PC-9 (cell line): ENCODE measurements around the gene PSD4. TPM values are rescaled to one million over a fixed set of nuclear protein-coding genes. Genes with fewer than 3 reads are reported as not detected.

Experiments
- BruUV-seq: library from RNA; stranded (reverse); fragments of 400-500 nt; replicated peaks from 2 replicates; lab custom pipeline; 2021; lab: Mats Ljungman, UMichigan
- CTCF ChIA-PET: fragments of 300-600 bp; sonication (Branson Sonifier 250); formaldehyde crosslinking; loops from one replicate; lab custom pipeline; 2022; ENCODE audit warnings: antibody characterized with exemption; lab: Charles Lee
- POLR2A ChIA-PET: fragments of 300-600 bp; sonication (Branson Sonifier 250); formaldehyde crosslinking; loops from one replicate; lab custom pipeline; 2022; ENCODE audit warnings: antibody characterized with exemption; ENCODE audit not compliant: unreplicated experiment; lab: Charles Lee
- DNase-seq, 2 experiments: peaks; one replicate each; pipeline versions ENCODE4 v3.0.0 to v3.0.0-alpha.2; 2015 to 2022; ENCODE audit warnings: mixed read lengths in 1 of 2
- H2AFZ ChIP-seq: fragments of 200-600 bp; sonication (generic); 2 replicates; pipeline ENCODE4 v1.8.1; 2017; ENCODE audit warnings: antibody characterized with exemption
- H3F3A ChIP-seq: fragments of 200-600 bp; sonication (generic); 2 replicates; pipeline ENCODE4 v1.8.1; 2017; ENCODE audit warnings: antibody characterized with exemption, mild to moderate bottlenecking, low read depth; ENCODE audit not compliant: insufficient read depth
- H3K27ac ChIP-seq: fragments of 200-600 bp; sonication (generic); 2 replicates; pipeline ENCODE4 v1.6.1; 2016; ENCODE audit warnings: mixed run types
- H3K27me3 ChIP-seq: fragments of 200-600 bp; sonication (generic); 2 replicates; pipeline ENCODE4 v1.6.1; 2016; ENCODE audit warnings: low read depth, mixed run types; ENCODE audit not compliant: insufficient read depth
- H3K36me3 ChIP-seq: fragments of 200-600 bp; sonication (generic); 2 replicates; pipeline ENCODE4 v1.6.1; 2016; ENCODE audit warnings: low read depth, mixed run types
- H3K4me1 ChIP-seq: fragments of 200-600 bp; sonication (generic); replicated peaks from 2 replicates; pipeline ENCODE4 v1.6.1; 2016; ENCODE audit warnings: mixed run types; ENCODE audit not compliant: insufficient read depth
- H3K4me2 ChIP-seq: fragments of 200-600 bp; sonication (generic); 2 replicates; pipeline ENCODE4 v1.6.1; 2017; ENCODE audit warnings: mixed run types
- H3K4me3 ChIP-seq: fragments of 200-600 bp; sonication (generic); 2 replicates; pipeline ENCODE4 v1.6.1; 2016; ENCODE audit warnings: mixed run types
- H3K79me2 ChIP-seq: fragments of 200-600 bp; sonication (generic); 2 replicates; pipeline ENCODE4 v1.6.1; 2017; ENCODE audit warnings: low read depth, mixed run types
- H3K9me2 ChIP-seq: fragments of 200-600 bp; sonication (generic); 2 replicates; pipeline ENCODE4 v1.8.1; 2017; ENCODE audit warnings: mild to moderate bottlenecking; ENCODE audit not compliant: insufficient read depth
- H3K9me3 ChIP-seq: fragments of 200-600 bp; sonication (generic); 2 replicates; pipeline ENCODE4 v1.8.1; 2016; ENCODE audit warnings: low read depth; ENCODE audit not compliant: insufficient read depth
- H4K20me1 ChIP-seq: fragments of 200-600 bp; sonication (generic); 2 replicates; pipeline ENCODE4 v1.8.1; 2017; ENCODE audit not compliant: insufficient read depth
- CTCF ChIP-seq: fragments of 200-600 bp; sonication (generic); conservative IDR thresholded peaks from 2 replicates; pipeline ENCODE4 v1.6.1; 2017; ENCODE audit warnings: mixed run types, antibody characterized with exemption, mild to moderate bottlenecking, moderate library complexity
- EZH2 ChIP-seq: fragments of 200-600 bp; sonication (generic); IDR thresholded peaks from 2 replicates; pipeline ENCODE4 v1.8.0; 2017; ENCODE audit warnings: antibody characterized with exemption, low read depth
- intact Hi-C: fragments of 100-400 bp; cut with micrococcal nuclease; formaldehyde crosslinking; loops from one replicate; pipeline ENCODE4 v1.10.0; 2022; ENCODE audit not compliant: unreplicated experiment
- total RNA-seq: library from RNA; stranded (reverse); gene quantifications from 2 replicates; pipeline ENCODE4 v1.2.3, GENCODE V29; 2021

The PSD4 gene
- total RNA-seq, 1 experiment from 2014 or later, result 29.6 TPM

GRCh38 chr2:113211226-113212105 lies 37.7 kb downstream of the PSD4 start:
- POLR2A ChIA-PET, result interaction anchor here (0.5 to 0.8 kb wide), 5 partner anchors 12 to 235 kb away, joined by 3 to 6 read pairs (median 3); no protein-coding TSS in a partner anchor
- DNase-seq, result peak; percentile 58 to 67
- H3K9me3 ChIP-seq, result no peaks in the 10 kb centered on the region
- H4K20me1 ChIP-seq, result no peaks in the 10 kb centered on the region
- no peaks in the 10 kb centered on the region for H3K9me2 ChIP-seq
- peak overlapping the region; percentile 50 for H3K27ac ChIP-seq
- H3K4me1 ChIP-seq, result peaks cover 20% of the 10 kb centered on the region
- H3K27me3 ChIP-seq, result no peaks in the 10 kb centered on the region
- no peak for TF ChIP-seq CTCF
- no peak for TF ChIP-seq EZH2
- CTCF ChIA-PET, result interaction anchor here (0.8 kb wide), 1 partner anchor 159 kb away, joined by 3 read pairs; no protein-coding TSS in a partner anchor
- peak overlapping the region; percentile 28 for H3K4me2 ChIP-seq
- BruUV-seq, result TSS peak; percentile 93
- no peak overlapping the region for H2AFZ ChIP-seq
- H3K4me3 ChIP-seq, result no peak overlapping the region
- H3K79me2 ChIP-seq, result no peaks in the 10 kb centered on the region
- 0 out of 2 replicates have a peak, but pooled peaks cover 6% of the 10 kb centered on the region for H3F3A ChIP-seq
- no peaks in the 10 kb centered on the region for H3K36me3 ChIP-seq
- intact Hi-C loops, result no loop called here

- no peak overlapping the region for H3K4me3 ChIP-seq
- no peak overlapping the region for H2AFZ ChIP-seq
- no peaks in the 10 kb centered on the region for H3K27me3 ChIP-seq
- H3K36me3 ChIP-seq, result no peaks in the 10 kb centered on the region
- H3K27ac ChIP-seq, result no peak overlapping the region
- ChIA-PET CTCF (interaction anchor here (0.6 to 0.8 kb wide), 2 partner anchors 26 to 158 kb away, joined by 3 to 4 read pairs; no protein-coding TSS in a partner anchor), POLR2A (no interaction called here)
- H3K4me2 ChIP-seq, result 0 out of 2 replicates have a peak overlapping the region, but pooled peaks have one; percentile 28
- H4K20me1 ChIP-seq, result no peaks in the 10 kb centered on the region
- no peak for DNase-seq
- peaks cover 20% of the 10 kb centered on the region for H3K4me1 ChIP-seq
- no peaks in the 10 kb centered on the region for H3K79me2 ChIP-seq
- no peaks in the 10 kb centered on the region for H3K9me3 ChIP-seq
- TF ChIP-seq CTCF, result no peak
- TF ChIP-seq EZH2, result no peak
- no peaks in the 10 kb centered on the region for H3K9me2 ChIP-seq
- 0 out of 2 replicates have a peak, but pooled peaks cover 6% of the 10 kb centered on the region for H3F3A ChIP-seq
- no TSS peak for BruUV-seq
- intact Hi-C loops, result no loop called here
Observed at GRCh38 chr2:113212245-113213060, 38.7 kb downstream of the PSD4 start.
